ENCODE measurements around the gene SLC25A36.

The SLC25A36 gene

GRCh38 chr3:140941434-140942220, at the start of gene SLC25A36:
Gene SLC25A36 (plus strand): TSS chr3:140941836. CDS start chr3:140942055, 219 bp downstream.
- peak; percentile 100 for DNase-seq

DNA sequence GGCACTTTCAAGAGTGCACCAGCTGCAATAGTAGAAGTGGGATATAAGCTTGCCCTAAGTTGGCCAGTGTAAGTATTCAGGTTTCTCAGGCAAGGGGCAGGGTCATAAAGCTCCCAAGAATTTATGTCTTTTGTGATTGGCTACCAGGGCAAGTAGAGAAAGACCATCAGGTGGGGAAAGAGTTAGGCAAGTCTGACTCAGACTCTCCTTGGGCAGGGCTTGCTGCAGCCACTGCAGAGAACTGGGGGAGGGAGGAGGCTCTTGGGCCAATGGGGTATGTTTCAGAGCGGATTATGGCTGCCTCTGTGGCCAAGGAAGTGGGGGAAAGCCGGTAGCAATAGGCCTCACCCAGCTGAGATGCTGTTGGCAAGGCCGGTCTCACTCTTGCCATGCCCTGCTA, 44.6 kb upstream of the SLC25A36 start:
- no peak for DNase-seq

DNA sequence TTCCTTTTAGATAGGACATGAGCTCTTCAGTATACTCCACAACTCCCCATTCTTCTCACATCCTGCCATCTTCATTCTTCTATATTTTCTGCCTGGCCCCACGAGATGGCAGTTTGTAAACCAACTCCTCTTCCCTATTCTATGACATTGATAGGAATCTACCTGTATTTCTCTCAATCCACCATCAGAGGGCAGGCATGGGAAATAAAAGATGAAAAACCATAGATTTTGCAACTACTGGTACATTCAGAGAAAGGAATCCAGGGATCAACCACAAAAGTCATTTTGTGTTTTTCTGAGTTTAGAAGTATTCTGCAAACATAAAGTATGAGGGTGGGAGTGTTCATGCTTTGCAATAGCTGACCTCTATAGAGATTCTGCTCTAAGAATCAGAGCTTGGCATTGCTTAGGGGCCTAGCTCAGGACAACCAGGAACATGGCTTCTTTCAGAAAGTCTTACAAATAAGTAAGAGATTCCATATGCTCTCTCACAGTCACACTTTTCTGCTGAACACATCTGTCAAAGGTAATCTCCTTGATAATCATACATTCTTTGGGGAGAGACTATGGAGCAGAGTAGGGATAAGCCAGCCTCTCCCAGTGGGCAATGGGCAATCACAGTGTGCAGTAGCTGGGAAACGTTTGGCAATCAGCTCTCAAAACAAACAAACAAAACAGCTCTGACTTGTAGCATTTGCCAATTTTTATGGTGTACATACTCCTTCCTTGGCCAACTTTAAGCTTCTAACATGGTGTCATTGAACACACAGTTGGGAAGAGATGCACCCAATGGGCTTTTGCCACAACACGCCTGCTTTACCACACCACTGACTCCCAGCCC, 43.1 kb upstream of the SLC25A36 start:
- DNase-seq, result peak; percentile 79

GRCh38 chr3:140899363-140899762, 42.3 kb upstream of the SLC25A36 start:
- DNase-seq, result no peak

GRCh38 chr3:140902791-140903190, 38.8 kb upstream of the SLC25A36 start:
- DNase-seq, result peak; percentile 19

DNA sequence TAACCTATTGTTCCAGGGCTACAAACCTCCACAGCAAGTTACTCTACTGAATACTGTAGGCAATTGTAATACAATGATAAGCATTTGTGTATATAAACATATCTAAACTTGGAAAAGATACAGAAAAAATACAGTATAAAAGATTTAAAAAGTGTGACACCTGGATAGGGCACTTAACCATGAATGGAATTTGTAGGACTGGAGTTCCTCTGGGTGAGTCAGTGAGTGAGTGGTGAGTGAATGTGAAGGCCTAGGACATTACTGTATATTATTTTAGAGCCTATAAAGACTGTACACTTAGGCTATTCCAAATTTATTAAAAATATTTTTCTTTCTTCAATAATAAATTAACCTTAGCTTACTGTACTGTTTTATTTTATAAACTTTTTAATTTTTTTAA, 38.4 kb upstream of the SLC25A36 start:
- no peak for DNase-seq

- no peak for DNase-seq
Measured at GRCh38 chr3:140904521-140904920, 37.1 kb upstream of the SLC25A36 start.

DNA sequence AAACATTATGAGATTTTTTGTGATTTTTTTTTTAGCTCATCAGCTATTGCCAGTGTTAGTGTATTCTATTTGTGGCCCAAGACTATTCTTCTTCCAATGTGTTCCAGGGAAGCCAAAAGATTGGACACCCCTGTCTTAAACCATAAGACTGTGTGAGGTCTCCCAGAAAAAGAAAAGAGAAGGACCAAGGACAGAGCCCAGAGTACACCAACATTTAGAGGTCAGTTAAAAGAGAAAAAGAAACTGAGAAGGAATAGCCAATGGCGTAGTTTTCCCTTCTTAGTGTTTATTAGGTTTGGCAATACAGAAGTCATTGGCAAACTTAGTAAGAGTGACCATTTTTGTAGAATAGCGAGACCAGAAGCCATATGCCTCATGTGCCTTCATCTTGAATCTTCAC, 36.1 kb upstream of the SLC25A36 start:
- no peak for DNase-seq

- DNase-seq, result no peak
Measured at GRCh38 chr3:140906785-140907184, 34.9 kb upstream of the SLC25A36 start.

DNA sequence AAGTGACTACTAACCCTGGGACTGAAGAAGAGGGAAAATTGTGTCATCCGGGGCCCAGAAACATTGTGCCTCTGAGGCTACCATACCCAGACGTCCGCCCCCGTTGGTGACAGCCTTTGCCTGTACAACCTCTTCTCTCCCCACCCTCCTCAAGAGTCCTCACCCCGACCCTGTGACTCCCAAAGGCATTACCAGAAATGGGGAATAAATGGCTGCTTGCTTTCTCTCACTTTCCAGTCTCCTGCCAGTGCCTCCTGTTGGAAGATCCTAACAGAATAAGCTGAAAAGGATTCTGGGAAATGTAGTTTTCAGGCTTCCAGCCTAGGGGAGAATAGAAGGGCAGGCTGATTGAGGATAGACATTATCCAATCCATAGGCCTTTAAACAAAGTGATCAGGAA, 30.8 kb upstream of the SLC25A36 start:
- DNase-seq, result peak; percentile 50

DNA sequence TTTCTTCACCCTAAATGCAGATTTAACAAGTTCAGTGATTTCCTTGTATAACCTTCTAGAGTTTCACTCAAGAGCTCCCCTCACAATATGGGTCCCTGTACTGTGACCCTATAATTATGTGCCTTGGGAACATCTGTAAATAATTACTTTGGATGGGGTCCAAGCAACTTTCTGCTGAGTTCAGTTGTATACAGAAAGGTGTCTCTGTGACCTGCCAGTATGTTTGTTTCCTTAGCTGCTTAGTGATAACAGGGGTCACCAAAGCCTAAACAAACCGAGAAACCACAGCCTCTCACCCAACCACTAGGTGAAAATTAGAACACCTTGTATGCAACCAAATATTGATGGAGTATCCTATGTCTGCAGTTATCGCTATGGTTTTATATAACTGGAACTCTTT, 29.8 kb upstream of the SLC25A36 start:
- peak; percentile 96 for DNase-seq

GRCh38 chr3:140913728-140914127, 27.9 kb upstream of the SLC25A36 start:
- DNase-seq, result peak; percentile 18

- DNase-seq, result no peak
Measured at GRCh38 chr3:140914384-140914945, 27.2 kb upstream of the SLC25A36 start.

DNA sequence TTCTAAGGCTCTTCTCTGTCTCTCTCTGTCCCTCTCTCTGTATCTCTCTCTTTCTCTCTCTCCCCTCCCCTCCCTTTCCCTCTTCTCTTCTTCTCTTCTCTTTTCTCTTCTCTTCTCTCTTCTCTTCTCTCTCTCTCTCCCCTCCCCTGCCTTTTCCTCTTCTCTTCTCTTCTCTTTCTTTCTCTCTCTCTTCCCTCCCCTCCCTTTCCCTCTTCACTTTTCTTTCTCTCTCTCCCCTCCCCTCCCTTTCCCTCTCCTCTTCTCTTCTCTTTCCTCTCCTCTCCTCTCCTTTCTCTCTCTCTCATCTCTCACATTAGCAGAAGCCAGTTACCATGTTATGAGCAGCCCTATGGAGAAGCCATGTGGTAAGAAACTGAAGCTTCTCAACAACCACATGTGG, 25.0 kb upstream of the SLC25A36 start:
- no peak for DNase-seq

DNA sequence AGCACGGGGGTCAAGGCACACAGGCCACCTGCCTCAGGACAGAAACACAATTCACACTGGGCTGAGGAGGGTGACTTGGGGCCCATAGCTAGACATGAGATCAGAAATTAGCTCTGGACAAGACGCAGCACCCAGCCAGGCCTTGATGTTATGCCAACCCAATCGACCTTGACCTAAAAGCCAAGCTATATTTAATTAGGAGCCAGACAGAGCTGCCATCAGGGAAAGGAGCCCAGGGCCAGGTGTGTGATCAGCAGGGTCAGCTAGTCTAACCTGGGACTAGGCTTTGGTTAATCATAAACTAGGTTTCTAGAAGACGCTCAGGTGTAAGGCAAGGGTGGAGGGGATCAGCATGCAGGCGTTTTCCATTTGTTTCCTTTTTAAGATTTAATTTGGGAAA, 23.9 kb upstream of the SLC25A36 start:
- no peak for DNase-seq

GRCh38 chr3:140920029-140920428, 21.6 kb upstream of the SLC25A36 start:
- no peak for DNase-seq

GRCh38 chr3:140922634-140923033, 19.0 kb upstream of the SLC25A36 start:
- peak; percentile 31 for DNase-seq

DNA sequence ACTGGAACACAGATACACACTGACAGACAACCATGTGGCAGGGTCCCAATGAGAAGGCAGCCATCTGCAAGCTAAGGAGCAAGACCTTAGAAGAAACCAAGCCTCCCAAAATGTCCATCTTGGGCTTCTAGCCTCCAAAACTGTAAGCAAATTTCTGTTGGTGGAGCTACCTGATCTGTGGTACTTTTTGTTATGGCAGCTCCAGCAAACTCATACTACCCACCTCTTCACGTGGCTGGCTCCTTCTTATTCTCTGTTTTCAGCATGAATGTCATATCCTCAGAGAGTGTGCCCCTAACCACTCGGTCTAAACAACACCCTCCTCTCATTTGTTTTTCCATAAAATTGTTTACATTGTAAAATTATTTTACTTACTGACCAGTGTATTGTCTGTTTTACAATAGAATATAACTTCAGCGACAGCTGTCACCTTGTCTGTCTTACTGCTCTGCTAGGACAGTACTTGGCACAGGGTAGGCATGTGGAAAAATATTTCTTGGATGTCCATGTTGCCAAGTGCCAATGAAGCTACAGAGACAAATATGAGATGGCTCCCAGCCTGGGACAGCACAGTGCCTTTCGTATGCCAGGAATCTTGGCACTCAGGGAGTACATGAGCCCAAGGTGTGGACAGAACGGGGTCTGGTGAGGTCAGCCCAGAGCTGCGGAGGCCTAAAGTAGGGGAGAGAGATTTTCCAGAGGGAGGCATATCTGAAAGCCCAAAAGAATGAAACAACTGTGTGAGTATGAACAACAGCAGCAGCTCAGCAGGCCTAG, 17.4 kb upstream of the SLC25A36 start:
- DNase-seq, result no peak

- DNase-seq, result no peak
Measured at GRCh38 chr3:140927279-140928069, 14.2 kb upstream of the SLC25A36 start.

GRCh38 chr3:140929446-140929845, 12.2 kb upstream of the SLC25A36 start:
- DNase-seq, result no peak

DNA sequence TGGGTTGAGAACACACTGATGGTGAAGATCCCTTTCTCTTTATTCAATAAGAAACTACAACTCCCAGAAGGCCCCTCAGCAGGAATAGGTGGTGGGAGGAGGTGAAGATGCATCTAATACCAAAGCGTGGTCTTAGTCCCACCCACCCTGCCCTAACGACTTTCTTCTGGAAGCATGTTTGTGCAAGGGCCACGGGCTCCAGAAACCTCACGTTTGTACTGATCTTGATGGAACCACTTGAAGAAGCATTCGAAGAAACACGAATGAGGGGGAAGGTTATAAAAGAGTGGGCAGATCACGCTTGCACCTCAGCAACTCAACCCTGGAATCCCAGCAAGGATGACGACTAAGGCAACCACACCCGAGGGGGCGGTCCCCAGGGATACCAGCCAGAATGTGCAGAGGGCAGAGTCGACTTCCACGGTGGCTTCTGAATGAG, 10.6 kb upstream of the SLC25A36 start:
- DNase-seq, result no peak

GRCh38 chr3:140931801-140932200, 9.8 kb upstream of the SLC25A36 start:
- DNase-seq, result no peak

Data from NCI-H146 (cell line).